Activated T-cell treated with anti-CD3 and anti-CD28 coated beads, Interleukin-2, amount 50 U/mL, for 48 hours (primary cell): ENCODE measurements around the gene OSBPL2.

Experiments used
- DNase-seq, 2 experiments: peaks; one replicate each; pipeline ENCODE4 v3.0.0-alpha.2; 2020

Gene OSBPL2

GRCh38 chr20:62315773-62316172 is 77.5 kb downstream of the OSBPL2 start:
- no peak for DNase-seq

- no peak for DNase-seq
These were observed 78.2 kb downstream of the OSBPL2 start for GRCh38 chr20:62316331-62317166.

GRCh38 chr20:62317167-62317655 is 78.9 kb downstream of the OSBPL2 start:
- DNase-seq, result no peak

GRCh38 chr20:62318400-62319345 is 80.4 kb downstream of the OSBPL2 start:
- DNase-seq, result no peak

- no peak for DNase-seq
These were observed 81.1 kb downstream of the OSBPL2 start for GRCh38 chr20:62319346-62319909.

- DNase-seq, result peak in 1 of 2 experiments; percentile 36
These were observed 82.4 kb downstream of the OSBPL2 start for GRCh38 chr20:62320581-62321354.

- DNase-seq, result peak in 1 of 2 experiments; percentile 40
These were observed 83.2 kb downstream of the OSBPL2 start for GRCh38 chr20:62321521-62321948.

- DNase-seq, result no peak
These were observed 83.7 kb downstream of the OSBPL2 start for GRCh38 chr20:62321975-62322374.

- DNase-seq, result no peak
These were observed 84.2 kb downstream of the OSBPL2 start for GRCh38 chr20:62322492-62323041.

- no peak for DNase-seq
These were observed 85.0 kb downstream of the OSBPL2 start for GRCh38 chr20:62323146-62323979.

GRCh38 chr20:62323980-62324906 is 85.9 kb downstream of the OSBPL2 start:
- no peak for DNase-seq

- no peak for DNase-seq
These were observed 87.0 kb downstream of the OSBPL2 start for GRCh38 chr20:62325172-62325905.

- DNase-seq, result no peak
These were observed 88.2 kb downstream of the OSBPL2 start for GRCh38 chr20:62326559-62326958.

- no peak for DNase-seq
These were observed 88.8 kb downstream of the OSBPL2 start for GRCh38 chr20:62326959-62327725.

- DNase-seq, result no peak
These were observed 89.6 kb downstream of the OSBPL2 start for GRCh38 chr20:62327726-62328495.

- no peak for DNase-seq
These were observed 90.5 kb downstream of the OSBPL2 start for GRCh38 chr20:62328684-62329388.
